Hippocampal formation (tissue), 2 donors: ENCODE results near the gene A4GALT.
"Not testable (repeated sequence)": the region's sequence is repeated elsewhere in the genome, so short reads cannot be mapped to it uniquely, and the experiment has no call there.

Experiments
- DNase-seq, 2 donors: peaks; one replicate each; lab custom pipeline; 2025; lab: John Stamatoyannopoulos, UW

The A4GALT gene

GRCh38 chr22:42720263-42721044, at the start of gene A4GALT:
Gene A4GALT, minus strand, starts transcription at chr22:42720870. Its CDS starts 26,919 bp downstream, at chr22:42693951.
- no peak for DNase-seq

GRCh38 chr22:42770448-42770726, 49.7 kb upstream of the A4GALT start:
- no peak for DNase-seq

GRCh38 chr22:42769574-42770447, 49.1 kb upstream of the A4GALT start:
- no peak for DNase-seq

GRCh38 chr22:42769238-42769573, 48.5 kb upstream of the A4GALT start:
- DNase-seq: no peak

GRCh38 chr22:42768385-42769035, 47.8 kb upstream of the A4GALT start:
- DNase-seq: no peak

GRCh38 chr22:42766860-42767259, 46.2 kb upstream of the A4GALT start:
- no peak for DNase-seq

- no peak for DNase-seq
Measured at GRCh38 chr22:42764895-42765363, 44.3 kb upstream of the A4GALT start.

- no peak for DNase-seq
Measured at GRCh38 chr22:42763965-42764480, 43.4 kb upstream of the A4GALT start.

- no peak for DNase-seq
Measured at GRCh38 chr22:42760806-42761565, 40.3 kb upstream of the A4GALT start.

- no peak for DNase-seq
Measured at GRCh38 chr22:42758931-42759629, 38.4 kb upstream of the A4GALT start.

GRCh38 chr22:42755553-42755952, 34.9 kb upstream of the A4GALT start:
- DNase-seq: not testable (repeated sequence)

- not testable (repeated sequence) for DNase-seq
Measured at GRCh38 chr22:42755121-42755520, 34.5 kb upstream of the A4GALT start.

GRCh38 chr22:42754658-42755057, 34.0 kb upstream of the A4GALT start:
- DNase-seq: no peak

GRCh38 chr22:42752912-42753311, 32.2 kb upstream of the A4GALT start:
- DNase-seq: no peak

GRCh38 chr22:42752230-42752746, 31.6 kb upstream of the A4GALT start:
- no peak for DNase-seq

GRCh38 chr22:42750421-42750820, 29.8 kb upstream of the A4GALT start:
- not testable (repeated sequence) for DNase-seq

GRCh38 chr22:42747701-42748513, 27.2 kb upstream of the A4GALT start:
- no peak for DNase-seq

GRCh38 chr22:42745118-42745517, 24.4 kb upstream of the A4GALT start:
- DNase-seq: no peak

GRCh38 chr22:42743501-42743991, 22.9 kb upstream of the A4GALT start:
- DNase-seq: no peak

- DNase-seq: no peak
Measured at GRCh38 chr22:42742940-42743339, 22.3 kb upstream of the A4GALT start.
